DMS 273 treated with DMSO at 0.1 percent for 48 hours (cell line): Measurements from ENCODE around the gene NTN1.

ENCODE experiments used
- DNase-seq: peaks from one replicate; lab custom pipeline; 2025; lab: John Stamatoyannopoulos, UW

The NTN1 gene

DNA sequence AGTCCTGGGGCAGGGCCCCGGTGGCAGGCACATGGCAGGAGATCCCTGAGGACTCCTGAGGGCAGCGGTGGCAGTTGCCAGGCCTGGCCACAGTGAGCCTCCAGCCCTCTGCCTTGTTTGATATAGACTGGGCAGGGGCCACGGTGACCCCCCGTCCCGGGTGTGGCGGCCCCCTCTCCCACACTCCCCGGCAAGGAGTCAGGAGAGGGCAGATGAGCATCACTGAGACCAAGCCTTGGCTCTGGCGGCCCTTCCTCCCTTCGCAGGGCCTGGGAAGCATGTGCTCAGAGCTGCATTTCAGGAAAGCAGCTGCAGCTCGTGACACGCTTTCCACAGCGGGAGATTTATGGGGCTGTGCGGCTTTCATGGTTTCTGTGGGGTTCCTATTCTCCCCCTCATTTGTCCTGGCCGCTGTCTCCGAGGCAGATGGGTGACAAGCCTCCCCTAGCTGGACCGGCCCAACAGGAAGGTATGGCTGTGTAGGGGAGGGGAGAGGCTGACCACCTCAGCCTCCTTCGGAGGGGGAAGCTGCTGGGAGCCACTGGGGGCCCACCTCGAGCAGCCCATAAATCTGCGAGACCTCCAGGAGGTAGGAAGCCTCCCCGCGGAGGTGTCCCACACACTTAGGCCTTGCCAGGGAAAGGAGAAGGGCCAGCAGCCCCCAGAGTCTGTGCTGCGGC is 211.4 kb downstream of the NTN1 start:
- no peak for DNase-seq

DNA sequence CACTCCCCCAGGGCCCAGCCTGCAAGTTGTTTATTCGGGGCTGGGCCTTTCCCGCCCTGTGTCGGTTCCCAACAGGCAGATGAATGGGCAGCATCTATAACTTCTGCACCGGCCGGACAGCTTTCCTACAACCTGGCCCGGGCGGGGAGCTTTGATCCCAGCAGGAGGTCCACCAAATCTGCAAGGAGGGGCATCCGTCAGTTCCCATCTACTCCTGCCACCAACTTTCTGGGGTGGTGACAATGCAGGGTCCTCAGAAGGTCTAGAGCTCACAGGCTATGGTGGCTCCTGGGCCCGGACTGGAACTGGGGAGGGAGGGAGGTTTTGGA is 211.9 kb downstream of the NTN1 start:
- no peak for DNase-seq

DNA sequence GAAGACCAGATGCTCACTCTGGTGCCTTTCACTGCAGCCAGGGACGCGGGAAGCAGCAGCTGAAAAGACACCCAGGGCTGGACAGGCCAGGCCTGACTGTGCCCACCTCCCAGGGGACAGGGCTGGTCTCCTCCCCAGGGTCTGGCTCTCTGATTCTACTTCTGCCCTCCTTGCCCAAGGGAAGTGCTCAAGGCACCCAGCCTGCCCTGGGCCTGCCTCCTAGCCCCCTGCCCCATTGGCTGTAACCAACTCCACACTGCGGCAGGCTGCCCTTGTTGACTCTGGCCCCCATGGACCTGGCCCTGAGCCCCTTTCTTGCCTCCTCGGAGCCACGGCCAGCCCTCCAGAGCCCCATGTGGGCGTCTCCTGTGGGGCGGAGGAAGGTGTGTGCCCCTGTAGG is 212.5 kb downstream of the NTN1 start:
- DNase-seq: no peak

DNA sequence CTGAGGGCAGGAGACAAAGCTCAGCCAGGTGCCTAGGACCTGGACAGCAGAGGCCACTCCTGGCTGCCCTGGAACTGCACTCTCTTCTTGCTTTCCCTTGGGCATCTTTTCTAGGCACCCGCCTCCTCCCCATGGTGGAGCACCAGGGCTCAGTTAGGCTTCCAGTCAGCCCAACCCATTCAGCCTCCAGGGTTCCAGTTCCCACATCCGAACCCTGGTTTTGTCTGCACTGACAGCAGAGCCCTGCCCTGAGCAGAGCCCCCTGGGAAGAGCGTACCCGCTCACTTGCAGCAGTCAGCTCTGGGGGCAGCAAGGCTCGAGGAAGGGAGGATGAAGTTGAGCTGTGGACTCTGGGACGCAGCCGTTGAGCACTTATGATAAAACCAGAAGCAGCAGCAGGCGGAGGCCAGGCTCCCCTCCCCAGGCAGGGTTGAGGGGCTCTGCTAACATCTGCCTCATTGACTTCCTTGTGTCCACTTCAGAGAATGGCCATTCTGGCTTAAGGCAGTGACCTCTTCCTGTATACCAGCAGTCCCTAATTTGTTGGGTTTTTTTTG is 213.2 kb downstream of the NTN1 start:
- no peak for DNase-seq

DNA sequence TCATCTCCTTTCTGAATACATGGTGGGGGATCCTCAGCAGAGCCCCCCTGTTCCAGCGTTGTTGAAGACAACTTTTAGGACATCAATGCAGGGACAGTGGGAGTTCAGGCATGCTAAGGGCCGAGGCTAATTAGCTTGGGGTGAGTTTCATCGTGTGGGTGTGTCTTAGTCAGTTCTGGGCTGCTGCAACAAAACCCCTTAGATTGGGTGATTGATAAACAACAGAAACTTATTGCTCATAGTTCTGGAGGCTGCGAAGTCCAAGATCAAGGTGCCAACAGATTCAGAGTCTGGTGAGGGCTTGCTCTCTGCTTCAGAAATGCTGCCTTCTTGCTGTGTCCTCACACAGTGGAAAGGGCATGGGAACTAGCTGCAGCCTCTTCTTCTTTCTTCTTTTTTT is 214.0 kb downstream of the NTN1 start:
- no peak for DNase-seq

DNA sequence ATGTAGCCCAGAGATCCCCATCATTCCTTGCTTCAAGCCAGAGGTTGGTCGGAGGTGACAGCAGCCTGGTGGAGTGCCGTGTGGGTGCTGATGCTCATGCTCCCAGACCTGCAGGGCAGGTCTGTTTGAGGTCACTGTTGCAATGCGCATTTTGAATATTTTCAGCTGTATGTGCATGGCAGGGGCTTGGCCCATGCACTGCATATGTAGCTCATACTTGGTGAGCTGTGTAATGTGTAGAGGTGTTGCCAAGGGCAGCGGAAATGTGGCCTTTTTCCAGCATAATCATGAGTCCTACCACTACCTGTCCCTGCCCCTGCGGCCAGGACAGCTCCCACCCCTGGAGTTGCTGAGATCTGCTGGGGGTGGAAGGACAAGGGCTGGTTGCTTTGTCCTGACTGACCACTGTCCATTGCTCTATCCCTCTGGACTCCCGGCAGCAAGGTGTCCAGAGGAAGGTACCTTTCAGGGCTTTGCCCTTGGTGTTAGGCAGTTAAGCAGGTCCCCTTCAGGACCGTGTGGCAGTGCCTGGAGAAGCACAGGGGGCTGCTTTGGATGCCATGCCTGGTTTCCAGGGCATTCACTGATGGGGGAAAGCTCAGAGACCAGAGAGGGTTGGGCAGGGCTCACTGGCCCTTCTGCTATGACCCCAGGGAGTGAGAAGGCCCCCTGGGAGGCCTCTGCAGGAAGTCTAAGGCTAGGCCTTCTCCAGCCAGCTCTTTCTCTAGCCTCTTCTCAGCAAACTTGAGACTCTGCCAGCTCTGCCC is 215.2 kb downstream of the NTN1 start:
- no peak for DNase-seq

DNA sequence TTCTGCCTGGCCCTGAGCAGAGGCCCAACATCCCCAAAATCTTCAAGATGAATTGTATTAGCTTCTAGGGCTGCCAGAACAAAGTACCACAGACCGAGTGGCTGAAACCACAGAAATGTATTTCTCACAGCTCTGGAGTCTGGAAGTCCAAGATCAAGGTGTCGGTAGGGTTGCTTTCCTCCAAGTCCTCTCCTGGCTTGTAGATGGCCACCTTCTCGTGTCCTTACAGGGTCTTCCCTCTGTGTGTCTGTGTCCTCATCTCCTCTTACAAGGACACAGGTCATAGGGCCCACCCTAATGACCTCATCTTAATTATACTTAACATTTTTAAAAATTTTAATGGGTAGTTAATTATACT is 215.7 kb downstream of the NTN1 start:
- no peak for DNase-seq

DNA sequence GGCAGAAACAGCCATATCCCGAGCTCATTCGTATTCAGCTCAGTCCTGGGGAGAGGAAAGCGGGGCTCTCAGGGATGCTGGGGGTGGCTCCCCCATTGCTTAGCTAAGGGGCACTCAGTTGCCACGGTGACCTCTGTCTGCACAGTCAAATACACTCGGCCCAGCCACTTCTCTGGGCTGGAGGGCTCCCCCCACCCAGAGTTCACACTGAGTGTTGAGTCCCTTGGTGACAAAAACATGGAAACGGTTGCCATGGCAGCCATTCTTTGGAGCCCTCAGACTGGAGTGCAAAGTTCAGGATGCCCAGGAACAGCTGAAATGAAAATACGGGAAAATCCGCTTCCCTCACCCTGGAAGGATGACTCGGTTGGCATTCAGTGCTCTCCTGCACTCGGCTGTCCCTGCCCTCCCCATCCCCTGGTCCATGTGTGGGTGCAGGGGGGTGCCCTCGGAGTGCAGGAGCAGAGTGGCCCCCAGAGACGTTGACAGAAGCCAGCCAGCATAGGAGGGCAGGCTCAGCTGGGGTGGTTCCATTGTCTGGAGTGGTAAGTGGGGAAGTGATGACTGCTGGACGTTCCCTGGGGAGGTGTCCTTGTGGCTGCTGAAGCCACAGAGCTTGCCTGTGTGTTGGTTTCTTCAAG is 216.5 kb downstream of the NTN1 start:
- DNase-seq: no peak

DNA sequence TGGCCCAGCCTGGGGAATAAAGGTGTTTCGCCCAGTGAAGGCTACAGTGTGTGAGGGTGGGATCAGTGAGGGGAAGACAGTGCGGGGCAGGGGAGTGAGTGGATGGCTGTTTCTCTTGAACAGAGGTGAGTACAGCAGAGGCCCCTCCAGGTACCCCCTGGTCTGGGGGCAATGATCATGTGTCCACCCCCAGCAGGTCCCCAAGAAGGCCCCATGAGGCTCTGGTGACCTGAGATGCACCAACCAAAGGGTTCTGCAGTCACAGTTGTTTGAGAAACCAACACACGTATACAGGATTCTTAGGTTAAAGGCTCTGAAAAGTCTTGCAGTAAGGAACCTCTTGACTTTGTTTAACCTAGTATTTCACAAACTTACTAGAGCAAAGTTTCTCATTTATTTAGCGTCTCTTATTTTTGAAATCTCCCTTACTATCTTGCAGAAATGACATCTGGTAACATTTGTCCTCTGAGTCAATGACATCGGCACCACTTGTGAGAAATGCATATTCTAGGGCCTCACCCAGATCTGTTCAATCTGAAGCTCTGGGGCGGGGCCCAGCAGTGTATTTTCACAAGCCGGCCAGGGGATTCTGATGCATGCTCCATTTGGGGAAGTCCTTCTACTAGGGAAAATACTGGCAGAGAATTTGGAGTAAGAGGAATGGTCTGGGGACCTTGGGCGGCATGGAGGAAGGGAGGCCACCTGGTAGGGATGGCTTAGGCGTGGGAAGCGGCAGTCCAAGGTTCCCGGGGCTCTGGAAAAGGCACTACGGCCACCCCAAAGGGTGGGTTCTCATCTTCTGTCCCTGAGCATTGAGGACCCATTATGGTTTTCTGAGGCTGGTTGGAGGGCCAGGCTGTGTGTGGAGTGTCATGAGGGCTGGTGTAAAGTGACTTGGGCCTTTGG is 217.3 kb downstream of the NTN1 start:
- no peak for DNase-seq

DNA sequence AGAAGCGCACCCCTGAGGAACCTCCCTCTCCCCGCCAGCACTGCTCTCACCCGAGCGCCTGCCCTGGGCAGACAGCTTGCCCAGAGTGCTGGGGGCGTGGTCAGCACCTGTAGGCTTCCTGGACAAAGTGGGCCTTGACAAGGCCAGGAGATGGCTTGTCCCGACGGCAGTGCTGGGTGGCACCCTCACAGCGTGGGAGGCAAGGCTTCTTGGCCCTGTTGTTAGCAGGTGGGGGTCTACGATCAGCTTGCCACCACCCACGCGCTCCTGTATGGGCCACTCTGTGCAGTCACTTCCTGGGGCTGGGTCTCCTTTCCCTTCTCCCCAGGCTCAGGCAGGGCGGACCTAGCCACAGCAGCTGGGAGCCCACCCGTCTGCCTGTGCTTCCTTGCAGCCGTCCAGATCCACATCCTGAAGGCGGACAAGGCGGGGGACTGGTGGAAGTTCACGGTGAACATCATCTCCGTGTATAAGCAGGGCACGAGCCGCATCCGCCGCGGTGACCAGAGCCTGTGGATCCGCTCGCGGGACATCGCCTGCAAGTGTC is 218.0 kb downstream of the NTN1 start:
- DNase-seq: no peak

DNA sequence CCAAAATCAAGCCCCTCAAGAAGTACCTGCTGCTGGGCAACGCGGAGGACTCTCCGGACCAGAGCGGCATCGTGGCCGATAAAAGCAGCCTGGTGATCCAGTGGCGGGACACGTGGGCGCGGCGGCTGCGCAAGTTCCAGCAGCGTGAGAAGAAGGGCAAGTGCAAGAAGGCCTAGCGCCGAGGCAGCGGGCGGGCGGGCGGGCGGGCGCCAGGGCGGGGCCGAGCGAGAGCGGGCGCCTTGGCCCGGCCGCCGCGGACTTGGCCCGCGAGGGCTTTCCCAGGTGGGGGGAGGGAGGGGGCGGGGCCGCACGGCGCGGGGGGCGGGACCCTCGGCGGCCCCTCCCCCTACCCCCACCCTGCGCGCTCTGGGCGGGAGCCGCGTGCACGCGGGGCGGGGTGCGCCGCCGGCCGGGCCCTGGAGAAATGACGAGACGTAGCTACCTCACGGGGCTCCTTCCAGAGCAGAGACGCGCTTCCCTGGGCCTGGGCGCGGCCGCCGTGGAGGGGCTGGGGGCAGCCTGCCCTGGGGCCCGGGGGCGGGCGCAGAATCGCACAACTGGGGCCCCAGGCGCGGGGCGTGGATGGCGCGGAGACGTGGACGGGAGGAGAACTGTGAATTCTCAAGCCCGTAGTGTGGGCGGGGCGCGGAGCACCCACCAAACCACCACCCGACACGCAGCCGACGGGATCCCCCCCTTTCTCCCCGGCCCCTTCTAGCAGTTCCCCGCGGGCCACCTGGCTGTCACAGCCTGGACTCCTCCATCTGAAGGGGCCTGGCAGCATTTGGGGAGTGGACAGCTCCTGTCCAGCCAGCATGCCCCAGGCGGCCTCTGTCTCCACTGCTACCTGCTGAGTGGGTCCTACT is 218.7 kb downstream of the NTN1 start:
- no peak for DNase-seq

DNA sequence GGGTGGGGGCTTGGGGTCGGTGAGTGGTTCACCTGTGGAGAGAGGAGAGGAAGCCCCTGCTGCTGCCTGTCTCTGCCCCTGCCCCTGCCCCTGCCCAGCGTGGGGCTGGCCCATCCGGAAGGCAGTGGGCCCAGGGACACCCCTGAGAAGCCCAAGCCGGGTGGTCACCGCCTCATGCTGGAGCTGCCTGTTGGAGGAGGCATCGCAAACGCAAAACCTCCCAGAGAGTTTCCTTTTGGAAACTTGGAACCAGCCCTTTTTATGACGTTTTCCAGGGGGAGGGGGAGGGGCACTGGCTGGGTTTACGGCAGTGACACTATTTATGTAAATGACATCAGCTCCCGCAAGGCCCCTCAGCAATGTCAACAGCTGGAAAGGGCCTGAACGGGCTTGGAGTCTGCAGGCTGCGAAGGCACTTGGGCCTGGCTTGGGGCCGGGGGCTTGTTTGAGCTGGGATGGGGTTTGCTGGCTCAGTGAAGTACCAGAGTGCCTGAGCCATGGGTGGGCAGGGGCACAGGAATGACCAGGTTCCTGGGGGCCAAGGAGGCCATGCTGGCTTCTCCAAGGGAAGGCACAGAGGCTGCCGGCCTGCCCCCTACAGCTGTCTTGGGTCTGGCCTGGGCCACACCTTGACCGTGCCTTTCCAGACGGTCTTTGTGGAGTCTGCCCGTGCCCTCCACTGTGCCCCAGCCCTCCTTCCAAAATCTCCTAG is 219.5 kb downstream of the NTN1 start:
- no peak for DNase-seq

DNA sequence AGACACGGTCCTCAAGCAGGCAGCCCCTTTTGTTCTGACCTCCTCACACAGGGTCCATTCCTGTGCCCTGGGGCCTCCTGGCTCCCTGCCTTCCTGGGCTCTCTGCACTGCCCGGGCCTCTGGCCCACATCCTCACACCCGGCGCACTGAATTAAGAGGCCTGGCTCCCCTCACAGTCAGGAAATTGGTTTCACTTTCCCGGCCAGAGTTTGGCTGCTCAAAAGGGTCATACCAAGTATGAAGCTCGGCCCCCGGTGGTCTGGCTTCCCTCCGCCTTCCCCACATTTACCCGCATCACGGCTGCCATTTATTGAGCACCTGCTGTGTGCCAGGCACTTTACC is 220.0 kb downstream of the NTN1 start:
- DNase-seq: no peak

DNA sequence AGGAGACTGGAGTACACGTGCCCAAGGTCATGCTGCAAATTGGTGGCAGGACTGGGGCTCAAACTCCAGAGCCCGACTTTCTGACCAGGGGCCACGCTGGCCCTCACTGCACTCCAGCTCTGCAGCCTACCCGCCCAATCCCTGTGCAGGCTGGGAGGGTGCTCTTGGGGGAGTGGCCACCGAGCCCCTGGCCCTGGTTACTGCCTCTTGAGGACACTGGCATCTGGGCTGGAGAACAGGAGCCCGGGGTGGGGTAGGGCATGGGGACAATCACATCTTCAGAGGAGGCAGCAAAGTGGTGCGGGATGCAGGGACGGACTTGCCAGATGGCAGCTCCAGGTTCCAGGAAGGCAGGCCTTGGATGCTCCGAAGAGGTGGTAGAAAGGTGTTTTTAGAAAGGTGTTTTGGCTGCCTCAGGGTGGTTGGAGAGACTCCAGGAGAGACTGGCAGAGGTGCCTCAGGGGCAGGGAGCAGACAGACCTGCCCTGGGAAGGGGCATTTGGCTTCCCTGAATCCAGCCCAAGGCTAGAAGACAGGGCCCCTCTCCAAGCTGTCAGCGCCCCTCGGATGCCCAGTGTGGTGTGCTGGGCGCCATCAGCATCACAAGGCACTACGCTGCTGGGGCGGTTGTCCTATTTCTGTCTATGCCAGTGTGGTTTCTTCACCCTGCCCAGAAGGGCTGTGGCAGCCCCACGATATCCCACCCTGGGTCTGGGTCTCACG is 220.6 kb downstream of the NTN1 start:
- DNase-seq: no peak

DNA sequence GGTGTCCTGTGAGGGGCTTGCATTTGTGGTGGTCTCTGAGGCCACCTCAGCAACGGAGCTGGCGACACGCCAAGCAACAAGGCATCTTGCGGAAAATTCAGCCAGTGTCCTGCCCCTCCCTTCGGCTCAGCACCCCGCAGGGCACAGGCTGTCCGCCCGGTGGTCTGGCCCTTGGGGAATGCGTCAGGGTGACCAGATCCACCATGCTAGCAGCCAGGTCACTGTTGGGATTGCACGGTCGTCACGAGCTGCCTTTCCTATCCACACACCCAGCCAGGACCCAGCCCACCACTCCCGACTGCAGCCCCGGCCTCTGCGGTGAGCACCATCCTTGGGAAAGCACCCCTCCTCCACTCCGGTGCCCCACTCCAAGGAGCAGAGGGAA is 221.2 kb downstream of the NTN1 start:
- no peak for DNase-seq

DNA sequence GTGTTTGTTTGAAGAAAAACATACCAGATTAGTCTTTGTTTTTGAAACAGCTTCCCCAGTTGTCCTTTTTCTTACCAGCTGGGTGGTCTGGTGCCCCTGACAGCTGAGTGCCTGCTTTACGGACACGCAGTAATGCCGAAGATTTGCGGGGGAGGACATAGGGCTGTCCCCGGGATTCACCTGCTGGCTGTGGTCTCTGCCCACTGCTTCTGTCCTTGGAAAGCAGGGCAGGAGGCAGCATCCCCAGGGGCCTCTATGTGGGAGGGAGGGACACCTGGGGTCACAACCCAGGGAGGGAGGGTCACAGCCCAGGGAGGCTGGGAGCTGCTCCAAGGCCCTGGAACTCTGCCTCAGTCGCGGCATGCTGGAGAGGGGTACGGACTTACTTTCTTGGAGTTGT is 221.7 kb downstream of the NTN1 start:
- no peak for DNase-seq

DNA sequence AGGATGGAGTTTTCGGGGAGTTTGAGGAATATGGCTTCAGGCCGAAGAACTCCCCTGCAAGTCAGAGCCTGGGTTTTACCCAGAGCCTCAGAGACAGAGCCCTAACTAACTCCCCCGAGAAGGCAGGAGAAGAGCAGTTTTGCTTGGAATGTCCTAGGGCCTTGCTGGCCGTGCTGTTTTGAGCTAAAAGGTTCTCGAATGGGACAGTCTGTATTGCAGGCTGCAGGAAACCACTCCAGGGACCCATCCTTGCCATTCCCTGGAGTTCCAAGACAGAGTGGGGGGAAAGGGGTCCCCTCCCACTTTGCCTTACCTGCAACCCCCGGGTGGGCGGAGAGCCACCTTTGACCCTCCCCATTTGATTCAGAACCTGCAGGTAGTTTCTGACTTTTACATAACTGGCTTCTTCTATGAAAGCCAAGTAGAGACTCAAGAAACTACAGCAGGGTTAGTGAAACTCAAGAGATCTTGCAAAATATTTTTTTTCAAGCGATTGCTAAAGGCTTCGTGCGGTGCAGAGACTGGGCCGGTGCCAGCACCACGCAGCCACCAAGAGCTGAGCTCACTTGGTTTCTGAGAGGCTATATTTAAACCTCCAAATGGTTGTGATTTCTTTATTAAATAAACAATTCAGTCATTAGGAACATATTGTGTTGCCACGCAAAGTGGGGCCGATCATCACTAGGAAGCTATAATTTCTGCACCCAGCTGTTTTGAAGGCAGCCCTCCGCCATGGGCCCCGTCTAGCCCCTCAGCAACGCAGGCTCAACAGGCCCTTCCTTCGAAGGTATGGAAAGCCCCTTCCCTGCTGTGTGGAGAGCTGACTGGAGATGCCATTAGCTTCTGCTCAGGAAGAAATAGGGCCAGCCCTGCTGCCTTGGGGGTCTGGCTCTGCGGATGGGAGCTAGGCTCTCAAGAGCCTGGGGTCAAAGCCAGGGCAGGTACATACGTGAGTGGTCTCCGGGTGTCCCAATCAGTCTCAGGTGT is 223.0 kb downstream of the NTN1 start:
- DNase-seq: no peak

DNA sequence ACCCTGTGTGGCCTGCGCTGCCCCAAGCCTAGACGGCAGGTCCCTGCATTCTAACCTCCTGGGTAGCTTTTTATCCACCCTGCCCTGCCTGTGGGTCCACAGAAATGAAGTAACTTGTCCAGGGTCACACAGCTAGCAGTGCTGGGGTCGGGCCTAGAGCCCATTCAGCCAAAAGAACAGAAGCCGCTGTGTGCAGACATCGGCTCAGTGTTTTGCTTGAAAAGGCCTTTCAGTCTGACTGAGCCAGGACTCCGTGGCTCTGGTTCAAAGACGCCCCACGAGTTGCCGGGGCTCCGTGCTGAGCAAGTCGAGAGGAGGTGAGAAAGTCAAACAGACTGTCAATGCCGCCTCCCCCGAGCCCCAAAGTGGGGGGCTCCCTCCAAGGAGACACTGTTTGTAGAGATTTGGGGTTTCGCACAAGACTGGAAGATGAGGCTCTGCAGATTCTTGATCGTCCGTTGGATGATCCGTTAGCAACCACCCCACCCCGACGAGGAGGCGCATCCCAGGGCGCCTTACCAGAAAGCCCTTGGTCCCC is 226.2 kb downstream of the NTN1 start:
- no peak for DNase-seq
